ENCODE data around the gene MCF2. TPM values are rescaled to one million over a fixed set of nuclear protein-coding genes. Genes with fewer than 3 reads are reported as not detected.

The MCF2 gene
- total RNA-seq (2021), result 0.39 and 0.48 TPM in 2 replicates
- long read RNA-seq, result 0 reads

DNA sequence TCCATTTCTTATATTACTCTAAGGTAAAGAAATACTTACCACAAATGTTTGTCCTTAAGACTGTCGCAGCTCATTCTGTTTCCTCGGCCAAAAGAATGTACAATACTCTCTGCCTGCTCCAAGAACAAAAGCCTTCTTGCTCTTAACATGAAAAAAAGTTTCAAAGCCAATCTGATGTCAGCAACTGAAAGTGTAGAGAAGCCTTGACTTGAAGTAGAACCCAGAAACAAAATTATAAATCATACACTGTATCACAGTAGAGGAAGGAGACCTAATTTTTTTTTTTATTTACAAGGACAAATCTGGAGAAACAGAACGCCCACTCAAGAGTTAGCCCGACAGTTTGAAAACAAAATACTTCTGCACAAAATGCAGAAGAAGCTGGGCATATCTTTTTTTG lies at the start of gene MCF2:
MCF2 (minus strand) TSS at position 101 of the 400 bp plus-strand sequence. CDS start 56,423 bp downstream, outside the sequence.
- H3K36me3 Mint-ChIP-seq (ENCODE audit: insufficient read depth in 1 of 3, low read depth in 3 of 3), result peaks cover 0 to 6% (median 0%) of the 10 kb centered on the region in 3 experiments; a peak in 1 of 7 replicates
- Histone ChIP-seq H3K23me2 (ENCODE audit: insufficient read length, low read depth, low read length, poor library complexity, severe bottlenecking) (no peaks in the 10 kb centered on the region), H3K27me3 (ENCODE audit: insufficient read depth, low read length) (no peaks in the 10 kb centered on the region), H2AK5ac (ENCODE audit: insufficient read length, low read length) (no peak within 1 kb of the TSS), H3K18ac (ENCODE audit: insufficient read length, low read depth, low read length) (no peak within 1 kb of the TSS), H2BK20ac (ENCODE audit: low read depth, low read length, poor library complexity, severe bottlenecking) (no peak within 1 kb of the TSS), H2BK5ac (ENCODE audit: insufficient read length, low read length) (no peak within 1 kb of the TSS), H2BK12ac (ENCODE audit: insufficient read length, low read depth, low read length) (no peak within 1 kb of the TSS), H3K9ac (ENCODE audit: extremely low read depth, insufficient read length, low read length) (no peak within 1 kb of the TSS), H3K56ac (ENCODE audit: insufficient read length, low read depth, low read length) (no peak within 1 kb of the TSS), H3K14ac (ENCODE audit: insufficient read depth, low read length) (no peak within 1 kb of the TSS), H4K8ac (replicated peaks; ENCODE audit: insufficient read length, low read depth, low read length) (no peak within 1 kb of the TSS), H3K79me2 (ENCODE audit: insufficient read depth, low read length) (no peaks in the 10 kb centered on the region), H4K5ac (ENCODE audit: insufficient read length, low read depth, low read length) (no peak within 1 kb of the TSS), H3T11ph (ENCODE audit: low read length) (no peak within 1 kb of the TSS), H3K23ac (ENCODE audit: insufficient read length, low read depth, low read length) (no peak within 1 kb of the TSS), H3K4me2 (ENCODE audit: insufficient read depth, insufficient read length, low read length) (no peak within 1 kb of the TSS), H2AFZ (ENCODE audit: low read length) (no peak within 1 kb of the TSS), H3K27ac (ENCODE audit: insufficient read length, low read depth, low read length) (no peak within 1 kb of the TSS), H3K4me1 (ENCODE audit: insufficient read depth, low read length) (no peaks in the 10 kb centered on the region), H4K20me1 (ENCODE audit: control insufficient read depth, insufficient read depth, insufficient read length) (no peaks in the 10 kb centered on the region), H3K9me3 (ENCODE audit: control insufficient read depth, low read depth, low read length) (no peaks in the 10 kb centered on the region), H3K4ac (ENCODE audit: low read depth, low read length) (no peak within 1 kb of the TSS), H4K91ac (ENCODE audit: insufficient read length, low read depth, low read length) (no peak within 1 kb of the TSS), H2BK120ac (ENCODE audit: low read depth, low read length, poor library complexity, severe bottlenecking) (no peak within 1 kb of the TSS), H2BK15ac (ENCODE audit: low read depth, low read length) (no peak within 1 kb of the TSS), H3K79me1 (ENCODE audit: insufficient read depth, low read depth, low read length, poor library complexity, severe bottlenecking) (no peaks in the 10 kb centered on the region)
- no peak for TF ChIP-seq CTCF (conservative IDR thresholded peaks at IDR 0.05)
- H3K4me3 Mint-ChIP-seq, result no peak within 1 kb of the TSS
- no CpG with 5 or more reads among the region's 4 CpGs for WGBS (ENCODE audit: extremely low coverage, insufficient read length, low lambda C conversion rate)
- H3K27ac Mint-ChIP-seq, result no peak within 1 kb of the TSS
- no peaks in the 10 kb centered on the region for H3K4me1 Mint-ChIP-seq
- no peak for DNase-seq
- no peaks in the 10 kb centered on the region; the same call in 1 of the 2 replicates for H3K27me3 Mint-ChIP-seq (ENCODE audit: low read depth)
- H3K9me3 Mint-ChIP-seq, result peaks cover 0 to 49% of the 10 kb centered on the region in 2 experiments; a peak in 3 of 5 replicates
